ENCODE results near the gene DDX47. TPM values are rescaled to one million over a fixed set of nuclear protein-coding genes. Genes with fewer than 3 reads are reported as not detected.

DDX47 gene
- 10 to 100 TPM; 72.8 to 81.5 (median 78.4) TPM for polyA plus RNA-seq (ENCODE audit: insufficient read length in 4 of 4)

- DNase-seq (ENCODE audit: low read depth in 4 of 4, low spot score in 3 of 4) = peak; percentile 83 to 91 (median 88)
These were observed at the start of gene DDX47 for GRCh38 chr12:12813120-12814101. TSS of gene DDX47 (plus strand) at chr12:12813346. CDS start at chr12:12813368, 22 bp downstream.

- no peak for DNase-seq (ENCODE audit: low read depth in 4 of 4, low spot score in 3 of 4)
These were observed 48.3 kb upstream of the DDX47 start for GRCh38 chr12:12764824-12765223.

GRCh38 chr12:12770262-12770661, 42.9 kb upstream of the DDX47 start:
- no peak for DNase-seq (ENCODE audit: low read depth in 4 of 4, low spot score in 3 of 4)

GRCh38 chr12:12774791-12775190, 38.4 kb upstream of the DDX47 start:
- no peak for DNase-seq (ENCODE audit: low read depth in 4 of 4, low spot score in 3 of 4)

- DNase-seq (ENCODE audit: low read depth in 4 of 4, low spot score in 3 of 4) = no peak
These were observed 36.9 kb upstream of the DDX47 start for GRCh38 chr12:12776261-12776660.

GRCh38 chr12:12777092-12777491, 36.1 kb upstream of the DDX47 start:
- DNase-seq (ENCODE audit: low read depth in 4 of 4, low spot score in 3 of 4) = no peak

- no peak for DNase-seq (ENCODE audit: low read depth in 4 of 4, low spot score in 3 of 4)
These were observed 34.1 kb upstream of the DDX47 start for GRCh38 chr12:12779007-12779406.

- no peak for DNase-seq (ENCODE audit: low read depth in 4 of 4, low spot score in 3 of 4)
These were observed 33.6 kb upstream of the DDX47 start for GRCh38 chr12:12779529-12779928.

- no peak for DNase-seq (ENCODE audit: low read depth in 4 of 4, low spot score in 3 of 4)
These were observed 29.0 kb upstream of the DDX47 start for GRCh38 chr12:12784116-12784515.

GRCh38 chr12:12784911-12785814, 28.0 kb upstream of the DDX47 start, which contains the start of gene APOLD1:
TSS of gene APOLD1 (plus strand) at chr12:12785659. CDS start at chr12:12785692, 33 bp downstream.
- no peak for DNase-seq (ENCODE audit: low read depth in 4 of 4, low spot score in 3 of 4)

GRCh38 chr12:12786351-12786705, 26.8 kb upstream of the DDX47 start:
- DNase-seq (ENCODE audit: low read depth in 4 of 4, low spot score in 3 of 4) = no peak

GRCh38 chr12:12786706-12787601, 26.2 kb upstream of the DDX47 start:
- peak; percentile 73 to 80 (median 74) for DNase-seq (ENCODE audit: low read depth in 4 of 4, low spot score in 3 of 4)

GRCh38 chr12:12788131-12788530, 25.0 kb upstream of the DDX47 start:
- no peak for DNase-seq (ENCODE audit: low read depth in 4 of 4, low spot score in 3 of 4)

GRCh38 chr12:12788675-12789368, 24.3 kb upstream of the DDX47 start:
- peak in 2 of 4 donors; percentile 65 to 78 for DNase-seq (ENCODE audit: low read depth in 4 of 4, low spot score in 3 of 4)

GRCh38 chr12:12790956-12791355, 22.2 kb upstream of the DDX47 start:
- no peak for DNase-seq (ENCODE audit: low read depth in 4 of 4, low spot score in 3 of 4)

GRCh38 chr12:12791756-12792369, 21.3 kb upstream of the DDX47 start:
- no peak for DNase-seq (ENCODE audit: low read depth in 4 of 4, low spot score in 3 of 4)

GRCh38 chr12:12792421-12792820, 20.7 kb upstream of the DDX47 start:
- no peak for DNase-seq (ENCODE audit: low read depth in 4 of 4, low spot score in 3 of 4)

- DNase-seq (ENCODE audit: low read depth in 4 of 4, low spot score in 3 of 4) = no peak
These were observed 18.5 kb upstream of the DDX47 start for GRCh38 chr12:12794686-12795085.

- no peak for DNase-seq (ENCODE audit: low read depth in 4 of 4, low spot score in 3 of 4)
These were observed 17.0 kb upstream of the DDX47 start for GRCh38 chr12:12796171-12796570.

Data from right renal pelvis (tissue), 4 donors.